ENCODE measurements around the gene KDELR1. TPM values are rescaled to one million over a fixed set of nuclear protein-coding genes. Genes with fewer than 3 reads are reported as not detected.
A peak's percentile ranks its signal among the peaks of the same experiment; 100 is the strongest.

KDELR1 gene
- total and polyA plus RNA-seq, 2 of the 13 experiments (the other 11 are each of a cell fraction or from before 2014, with no cell fraction given): 134 to 185 TPM

DNA sequence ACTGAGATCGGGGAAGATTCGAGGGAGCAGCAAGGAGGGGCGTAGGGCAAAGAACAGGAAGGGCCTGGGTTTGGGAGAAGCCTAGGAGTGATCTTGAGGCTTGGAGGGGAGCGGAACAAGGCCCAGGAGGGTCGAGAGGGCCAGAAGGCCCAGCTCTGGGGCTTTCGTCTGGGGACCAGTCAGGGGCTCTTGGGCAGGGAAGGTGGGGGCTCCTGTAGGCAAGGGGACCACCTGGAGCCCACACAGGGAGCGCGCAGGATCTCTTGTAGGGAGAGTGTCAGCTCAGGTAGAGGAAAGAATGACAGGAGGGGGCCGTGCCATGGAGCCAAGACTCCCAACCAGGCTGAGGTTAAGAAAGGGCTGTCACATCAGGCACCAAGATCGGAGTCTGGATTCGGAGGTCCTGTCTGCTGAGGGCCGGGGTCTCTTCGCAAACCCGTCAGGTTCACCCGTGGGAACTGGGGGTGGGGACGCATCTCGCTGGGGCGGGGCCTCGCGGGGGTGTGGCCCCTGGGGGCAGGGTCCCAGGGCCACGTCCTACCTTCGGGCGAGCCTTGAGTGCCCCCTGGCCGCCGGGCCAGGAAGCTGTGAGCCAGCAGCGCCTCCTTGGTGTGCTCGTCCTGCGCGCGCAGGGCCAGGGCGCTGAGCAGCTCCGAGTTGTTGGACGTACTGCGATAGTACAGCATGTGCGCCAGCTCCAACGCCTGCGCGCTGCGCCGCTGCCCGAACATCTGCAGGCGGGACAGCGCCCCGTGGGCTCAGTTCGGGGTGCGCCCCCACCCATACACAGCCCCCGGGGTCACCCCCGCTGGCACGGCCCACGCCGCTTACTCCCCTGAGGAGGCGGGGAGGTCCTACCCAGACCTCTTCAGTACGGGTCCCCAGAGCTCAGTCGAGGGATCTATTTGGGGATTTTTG, 57.6 kb downstream of the KDELR1 start (continued):
- no peak for TF ChIP-seq SALL1 (CRISPR knock-in tag; IDR thresholded peaks at IDR 0.05)
- TF ChIP-seq, protein P1, sequence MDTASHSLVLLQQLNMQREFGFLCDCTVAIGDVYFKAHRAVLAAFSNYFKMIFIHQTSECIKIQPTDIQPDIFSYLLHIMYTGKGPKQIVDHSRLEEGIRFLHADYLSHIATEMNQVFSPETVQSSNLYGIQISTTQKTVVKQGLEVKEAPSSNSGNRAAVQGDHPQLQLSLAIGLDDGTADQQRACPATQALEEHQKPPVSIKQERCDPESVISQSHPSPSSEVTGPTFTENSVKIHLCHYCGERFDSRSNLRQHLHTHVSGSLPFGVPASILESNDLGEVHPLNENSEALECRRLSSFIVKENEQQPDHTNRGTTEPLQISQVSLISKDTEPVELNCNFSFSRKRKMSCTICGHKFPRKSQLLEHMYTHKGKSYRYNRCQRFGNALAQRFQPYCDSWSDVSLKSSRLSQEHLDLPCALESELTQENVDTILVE (CRISPR knock-in tag; IDR thresholded peaks at IDR 0.05): no peak
- peak; percentile 96 for TF ChIP-seq ZBTB33 (CRISPR knock-in tag; IDR thresholded peaks at IDR 0.05)
- no peak for TF ChIP-seq HNF1B (CRISPR knock-in tag; IDR thresholded peaks at IDR 0.05)
- no peak for TF ChIP-seq GTF2F1 (IDR thresholded peaks at IDR 0.05; ENCODE audit: low read length)
- no peak for TF ChIP-seq ZSCAN22 (CRISPR knock-in tag; IDR thresholded peaks at IDR 0.05)
- TF ChIP-seq ZBED4 (CRISPR knock-in tag; IDR thresholded peaks at IDR 0.05; ENCODE audit: borderline replicate concordance): no peak
- no peak for TF ChIP-seq GABPA (IDR thresholded peaks at IDR 0.05; ENCODE audit: low read depth, low read length)
- TF ChIP-seq GABPA (CRISPR knock-in tag; IDR thresholded peaks at IDR 0.05; ENCODE audit: low read depth): no peak
- TF ChIP-seq EEA1 (CRISPR knock-in tag; IDR thresholded peaks at IDR 0.05; ENCODE audit: borderline replicate concordance): no peak
- TF ChIP-seq, protein P2, sequence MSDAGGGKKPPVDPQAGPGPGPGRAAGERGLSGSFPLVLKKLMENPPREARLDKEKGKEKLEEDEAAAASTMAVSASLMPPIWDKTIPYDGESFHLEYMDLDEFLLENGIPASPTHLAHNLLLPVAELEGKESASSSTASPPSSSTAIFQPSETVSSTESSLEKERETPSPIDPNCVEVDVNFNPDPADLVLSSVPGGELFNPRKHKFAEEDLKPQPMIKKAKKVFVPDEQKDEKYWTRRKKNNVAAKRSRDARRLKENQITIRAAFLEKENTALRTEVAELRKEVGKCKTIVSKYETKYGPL (CRISPR knock-in tag; IDR thresholded peaks at IDR 0.05): no peak
- TF ChIP-seq, protein P3, sequence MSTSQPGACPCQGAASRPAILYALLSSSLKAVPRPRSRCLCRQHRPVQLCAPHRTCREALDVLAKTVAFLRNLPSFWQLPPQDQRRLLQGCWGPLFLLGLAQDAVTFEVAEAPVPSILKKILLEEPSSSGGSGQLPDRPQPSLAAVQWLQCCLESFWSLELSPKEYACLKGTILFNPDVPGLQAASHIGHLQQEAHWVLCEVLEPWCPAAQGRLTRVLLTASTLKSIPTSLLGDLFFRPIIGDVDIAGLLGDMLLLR (CRISPR knock-in tag; IDR thresholded peaks at IDR 0.05): no peak
- no peak for TF ChIP-seq FOXK2 (IDR thresholded peaks at IDR 0.05)
- TF ChIP-seq, protein P4, sequence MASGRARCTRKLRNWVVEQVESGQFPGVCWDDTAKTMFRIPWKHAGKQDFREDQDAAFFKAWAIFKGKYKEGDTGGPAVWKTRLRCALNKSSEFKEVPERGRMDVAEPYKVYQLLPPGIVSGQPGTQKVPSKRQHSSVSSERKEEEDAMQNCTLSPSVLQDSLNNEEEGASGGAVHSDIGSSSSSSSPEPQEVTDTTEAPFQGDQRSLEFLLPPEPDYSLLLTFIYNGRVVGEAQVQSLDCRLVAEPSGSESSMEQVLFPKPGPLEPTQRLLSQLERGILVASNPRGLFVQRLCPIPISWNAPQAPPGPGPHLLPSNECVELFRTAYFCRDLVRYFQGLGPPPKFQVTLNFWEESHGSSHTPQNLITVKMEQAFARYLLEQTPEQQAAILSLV (CRISPR knock-in tag; IDR thresholded peaks at IDR 0.05; ENCODE audit: borderline replicate concordance): no peak
- TF ChIP-seq HOXD1 (CRISPR knock-in tag; IDR thresholded peaks at IDR 0.05): no peak
- no peak for TF ChIP-seq ZNF772 (CRISPR knock-in tag; IDR thresholded peaks at IDR 0.05)
- TF ChIP-seq ZNF354B (CRISPR knock-in tag; IDR thresholded peaks at IDR 0.05): no peak

Measured in HepG2 (cell line).